OCI-LY1 (cell line): ENCODE results near the gene NACC2.

ENCODE experiments used
- H2AFZ ChIP-seq: fragments of 200-600 bp; sonication (generic), shearing (Covaris generic); 2 replicates; pipeline ENCODE4 v1.6.0; 2014; ENCODE audit warnings: antibody characterized with exemption, mild to moderate bottlenecking, low read length
- H3F3A ChIP-seq: fragments of 200-600 bp; sonication (generic), shearing (Covaris generic); 2 replicates; pipeline ENCODE4 v1.6.0; 2014; ENCODE audit warnings: mild to moderate bottlenecking, antibody characterized with exemption, low read length, moderate library complexity; ENCODE audit not compliant: insufficient read depth
- H3K27ac ChIP-seq: fragments of 200-600 bp; sonication (generic); 2 replicates; pipeline ENCODE4 v1.5.1; 2014; ENCODE audit warnings: low read length, mixed run types, mild to moderate bottlenecking, low read depth; ENCODE audit not compliant: poor library complexity, severe bottlenecking
- H3K27me3 ChIP-seq: fragments of 200-600 bp; sonication (generic); 2 replicates; pipeline ENCODE4 v1.6.0; 2014; ENCODE audit warnings: antibody characterized with exemption, mild to moderate bottlenecking, low read length, moderate library complexity; ENCODE audit not compliant: insufficient read depth
- H3K36me3 ChIP-seq: fragments of 200-600 bp; sonication (generic); 2 replicates; pipeline ENCODE4 v1.6.1; 2014; ENCODE audit warnings: mild to moderate bottlenecking, antibody characterized with exemption, low read length, moderate library complexity, mixed read lengths; ENCODE audit not compliant: insufficient read depth
- H3K4me1 ChIP-seq: fragments of 200-600 bp; sonication (generic); 2 replicates; pipeline ENCODE4 v1.5.1; 2014; ENCODE audit warnings: mild to moderate bottlenecking, low read length, moderate library complexity; ENCODE audit not compliant: insufficient read depth, severe bottlenecking
- H3K4me2 ChIP-seq: fragments of 200-600 bp; sonication (generic), shearing (Covaris generic); 2 replicates; pipeline ENCODE4 v1.6.1; 2014; ENCODE audit warnings: low read length
- H3K4me3 ChIP-seq: fragments of 200-600 bp; sonication (generic); 2 replicates; pipeline ENCODE4 v1.5.1; 2014; ENCODE audit warnings: low read length, low read depth, mild to moderate bottlenecking, mixed read lengths; ENCODE audit not compliant: poor library complexity, severe bottlenecking
- H3K79me2 ChIP-seq: fragments of 200-600 bp; shearing (Covaris generic); 2 replicates; pipeline ENCODE4 v1.6.1; 2016; ENCODE audit warnings: mixed run types, low read length, mixed read lengths; ENCODE audit not compliant: insufficient read depth
- H3K9ac ChIP-seq: fragments of 200-600 bp; sonication (generic), shearing (Covaris generic); 2 replicates; pipeline ENCODE4 v1.6.1; 2014; ENCODE audit warnings: mild to moderate bottlenecking, low read length, mixed read lengths
- H3K9me2 ChIP-seq: fragments of 200-600 bp; sonication (generic), shearing (Covaris generic); 2 replicates; pipeline ENCODE4 v1.6.1; 2014; ENCODE audit warnings: low read depth, mild to moderate bottlenecking, low read length, mixed read lengths
- H3K9me3 ChIP-seq: fragments of 200-600 bp; shearing (Covaris generic); 2 replicates; pipeline ENCODE4 v1.6.1; 2014; ENCODE audit warnings: low read length, mixed read lengths
- H4K20me1 ChIP-seq: fragments of 200-600 bp; sonication (generic), shearing (Covaris generic); 2 replicates; pipeline ENCODE4 v1.6.0; 2016; ENCODE audit warnings: mild to moderate bottlenecking, low read length; ENCODE audit not compliant: insufficient read depth
- CTCF ChIP-seq: fragments of 200-600 bp; sonication (generic), shearing (Covaris generic); IDR thresholded peaks from 2 replicates; pipeline ENCODE4 v1.5.1; 2017; ENCODE audit warnings: mild to moderate bottlenecking, antibody characterized with exemption, low read length, moderate library complexity, mixed read lengths
- EZH2 ChIP-seq: fragments of 200-600 bp; sonication (generic), shearing (Covaris generic); IDR thresholded peaks from 2 replicates; pipeline ENCODE4 v1.8.0; 2017; ENCODE audit warnings: borderline replicate concordance, mixed run types, mild to moderate bottlenecking, antibody characterized with exemption, low read length, moderate library complexity, mixed read lengths

Gene NACC2

GRCh38 chr9:136054146-136054545, 40.9 kb downstream of the NACC2 start:
- Histone ChIP-seq H2AFZ (no peak overlapping the region), H4K20me1 (no peaks in the 10 kb centered on the region), H3K27ac (no peak overlapping the region), H3K9ac (no peak overlapping the region), H3F3A (no peaks in the 10 kb centered on the region), H3K4me3 (no peak overlapping the region), H3K4me2 (no peak overlapping the region), H3K36me3 (no peaks in the 10 kb centered on the region), H3K27me3 (0 out of 2 replicates have a peak, but pooled peaks cover 5% of the 10 kb centered on the region), H3K9me3 (no peaks in the 10 kb centered on the region), H3K79me2 (no peaks in the 10 kb centered on the region), H3K9me2 (no peaks in the 10 kb centered on the region), H3K4me1 (no peaks in the 10 kb centered on the region)
- no peak for TF ChIP-seq CTCF
- TF ChIP-seq EZH2 = no peak

- no peak overlapping the region for H3K27ac ChIP-seq
Measured at GRCh38 chr9:136053757-136054142, 41.3 kb downstream of the NACC2 start.

GRCh38 chr9:136052991-136053756, 41.9 kb downstream of the NACC2 start:
- Histone ChIP-seq H3F3A (no peaks in the 10 kb centered on the region), H3K79me2 (no peaks in the 10 kb centered on the region), H3K36me3 (no peaks in the 10 kb centered on the region), H3K27me3 (0 out of 2 replicates have a peak, but pooled peaks cover 5% of the 10 kb centered on the region), H3K9me3 (no peaks in the 10 kb centered on the region), H3K4me3 (no peak overlapping the region), H4K20me1 (no peaks in the 10 kb centered on the region), H3K9ac (no peak overlapping the region), H3K27ac (no peak overlapping the region), H2AFZ (no peak overlapping the region), H3K9me2 (no peaks in the 10 kb centered on the region), H3K4me1 (no peaks in the 10 kb centered on the region), H3K4me2 (no peak overlapping the region)
- TF ChIP-seq CTCF = no peak
- no peak for TF ChIP-seq EZH2

More at GRCh38 chr9:136053757-136054142, 41.3 kb downstream of the NACC2 start:
- TF ChIP-seq CTCF (no peak), EZH2 (no peak)
- H3K36me3 ChIP-seq = no peaks in the 10 kb centered on the region
- no peak overlapping the region for H3K9ac ChIP-seq
- no peak overlapping the region for H2AFZ ChIP-seq
- no peaks in the 10 kb centered on the region for H4K20me1 ChIP-seq
- H3F3A ChIP-seq = no peaks in the 10 kb centered on the region
- H3K4me1 ChIP-seq = no peaks in the 10 kb centered on the region
- H3K4me3 ChIP-seq = no peak overlapping the region
- H3K9me2 ChIP-seq = no peaks in the 10 kb centered on the region
- 0 out of 2 replicates have a peak, but pooled peaks cover 5% of the 10 kb centered on the region for H3K27me3 ChIP-seq
- no peak overlapping the region for H3K4me2 ChIP-seq
- H3K9me3 ChIP-seq = no peaks in the 10 kb centered on the region
- H3K79me2 ChIP-seq = no peaks in the 10 kb centered on the region
